Activated CD8-positive, alpha-beta memory T cell treated with anti-CD3 and anti-CD28 coated beads, Interleukin-2, amount 50 U/mL, for 1 hour (primary cell): ENCODE measurements around the gene UBE2S.
"Not testable (repeated sequence)": the region's sequence is repeated elsewhere in the genome, so short reads cannot be mapped to it uniquely, and the experiment has no call there.

Experiments used
- DNase-seq: peaks from one replicate; pipeline ENCODE4 v3.0.0-alpha.2; 2020; ENCODE audit errors: extremely low read depth

UBE2S gene

GRCh38 chr19:55407550-55407799 is at the start of gene UBE2S:
Gene UBE2S (minus strand): TSS chr19:55407788. CDS start chr19:55407589, 199 bp downstream.
- DNase-seq = not testable (repeated sequence)

GRCh38 chr19:55456347-55456746 is 48.8 kb upstream of the UBE2S start:
- no peak for DNase-seq

DNA sequence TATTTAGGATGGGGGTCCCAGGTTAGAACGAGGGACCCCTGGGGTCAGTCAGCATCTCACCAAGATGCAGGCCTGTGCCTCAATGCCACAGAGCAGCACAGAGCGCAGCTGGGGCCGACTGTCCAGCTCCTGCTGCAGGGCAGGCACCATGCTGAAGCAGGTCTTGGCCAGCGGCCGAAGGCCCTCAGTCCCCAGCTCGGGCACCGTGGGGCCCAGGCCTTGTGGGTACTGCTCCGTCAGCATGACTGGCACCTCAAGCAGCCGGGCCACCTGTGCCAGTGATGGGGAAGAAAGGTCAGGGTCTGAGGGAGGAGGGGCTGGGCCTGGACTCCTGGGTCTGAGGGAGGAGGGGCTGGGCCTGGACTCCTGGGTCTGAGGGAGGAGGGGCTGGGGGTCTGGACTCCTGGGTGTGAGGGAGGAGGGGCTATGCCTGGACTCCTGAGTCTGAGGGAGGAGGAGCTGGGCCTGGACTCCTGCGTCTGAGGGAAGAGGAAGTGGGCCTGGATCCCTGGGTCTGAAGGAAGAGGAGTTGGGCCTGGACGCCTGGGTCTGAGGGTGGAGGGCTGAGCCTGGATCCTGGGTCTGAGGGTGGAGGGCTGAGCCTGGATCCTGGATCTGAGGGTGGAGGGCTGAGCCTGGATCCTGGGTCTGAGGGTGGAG is 48.1 kb upstream of the UBE2S start:
- DNase-seq = no peak

DNA sequence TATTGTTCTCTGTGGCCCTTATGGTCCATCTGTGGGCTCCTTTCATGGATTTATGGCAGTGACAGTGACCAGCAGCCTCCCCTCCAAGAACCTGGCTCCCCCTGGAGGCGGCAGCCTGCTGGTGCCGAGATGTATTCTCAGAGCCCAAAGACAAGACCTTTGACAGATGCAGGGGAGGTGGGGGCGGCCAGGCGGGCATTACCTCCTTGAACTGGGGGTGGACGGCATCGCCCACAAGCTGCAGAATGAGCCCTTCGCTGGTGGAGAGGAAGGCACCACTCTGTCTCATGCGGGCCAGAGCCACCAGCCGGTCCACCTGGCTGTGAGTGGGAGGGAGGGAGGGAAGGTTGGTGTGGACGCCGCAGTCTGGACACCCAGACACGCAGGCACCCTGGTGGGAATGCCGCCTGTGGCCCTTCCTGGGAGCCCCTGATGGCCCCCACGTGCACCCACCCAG is 47.2 kb upstream of the UBE2S start:
- no peak for DNase-seq

DNA sequence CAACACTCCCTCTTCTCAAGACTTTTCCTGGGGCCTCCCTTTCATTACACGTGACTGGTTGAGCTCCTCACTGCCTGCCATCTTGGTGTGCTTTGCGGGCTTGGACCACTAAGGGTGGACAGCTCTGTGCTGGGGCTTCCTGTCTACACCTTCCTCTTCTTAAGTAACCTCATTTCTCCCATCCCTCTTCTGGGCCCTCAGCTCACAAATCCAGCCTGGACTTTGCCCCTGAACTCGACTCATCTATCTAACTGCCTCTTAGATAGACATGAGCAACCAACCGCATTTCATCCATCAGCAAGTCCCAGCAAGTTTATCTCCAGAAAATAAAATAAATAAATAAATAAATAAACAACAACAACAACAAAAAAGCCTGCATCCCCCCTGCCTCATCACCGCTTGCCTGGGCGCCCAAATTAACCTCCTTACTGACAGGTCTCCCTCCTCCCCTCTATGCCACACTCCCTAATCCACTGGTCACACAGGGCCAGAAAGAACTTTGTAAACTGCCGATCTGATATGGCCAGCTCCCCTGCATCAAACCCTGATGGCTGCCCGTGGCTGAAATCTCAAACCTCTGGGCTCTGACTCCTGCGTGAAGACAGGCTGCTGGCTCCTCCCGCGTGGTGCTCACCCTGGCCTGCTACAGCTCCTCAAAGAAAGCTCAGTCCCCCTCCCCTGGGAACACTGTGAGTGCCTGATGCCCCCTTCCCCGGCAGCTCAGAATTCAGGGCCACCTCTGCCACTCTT is 46.1 kb upstream of the UBE2S start:
- DNase-seq = no peak

DNA sequence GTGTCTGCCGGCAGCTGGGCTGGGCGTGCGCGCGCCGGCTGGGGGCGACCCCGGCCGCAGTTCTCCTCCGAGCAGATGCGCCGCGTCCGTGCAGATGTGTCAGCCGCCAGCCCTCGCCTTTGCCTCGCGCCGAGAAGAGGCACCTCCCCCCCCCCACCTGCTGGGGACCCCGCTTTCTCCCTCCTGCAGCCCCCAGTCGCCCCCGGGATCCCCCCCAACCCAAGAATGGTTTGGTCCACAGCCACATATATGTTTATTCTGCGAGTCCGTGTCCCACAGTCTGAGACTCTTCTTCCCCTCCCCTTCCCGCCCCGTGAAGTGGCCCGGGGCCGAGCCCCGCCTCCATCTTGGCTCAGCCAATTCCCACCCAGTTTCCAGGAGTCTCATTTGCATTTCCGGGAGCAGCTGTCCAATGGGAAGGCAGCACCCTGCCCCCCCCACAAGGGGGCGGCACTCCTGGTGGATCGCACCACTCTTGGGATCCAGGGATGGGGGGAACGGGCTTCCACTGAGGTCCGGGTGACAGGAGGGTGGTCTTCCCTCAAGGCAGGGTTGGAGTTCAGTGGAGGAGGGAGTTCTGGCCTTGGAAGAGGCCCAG is 45.3 kb upstream of the UBE2S start:
- no peak for DNase-seq

GRCh38 chr19:55451965-55452748 is 44.6 kb upstream of the UBE2S start:
- DNase-seq = no peak

DNA sequence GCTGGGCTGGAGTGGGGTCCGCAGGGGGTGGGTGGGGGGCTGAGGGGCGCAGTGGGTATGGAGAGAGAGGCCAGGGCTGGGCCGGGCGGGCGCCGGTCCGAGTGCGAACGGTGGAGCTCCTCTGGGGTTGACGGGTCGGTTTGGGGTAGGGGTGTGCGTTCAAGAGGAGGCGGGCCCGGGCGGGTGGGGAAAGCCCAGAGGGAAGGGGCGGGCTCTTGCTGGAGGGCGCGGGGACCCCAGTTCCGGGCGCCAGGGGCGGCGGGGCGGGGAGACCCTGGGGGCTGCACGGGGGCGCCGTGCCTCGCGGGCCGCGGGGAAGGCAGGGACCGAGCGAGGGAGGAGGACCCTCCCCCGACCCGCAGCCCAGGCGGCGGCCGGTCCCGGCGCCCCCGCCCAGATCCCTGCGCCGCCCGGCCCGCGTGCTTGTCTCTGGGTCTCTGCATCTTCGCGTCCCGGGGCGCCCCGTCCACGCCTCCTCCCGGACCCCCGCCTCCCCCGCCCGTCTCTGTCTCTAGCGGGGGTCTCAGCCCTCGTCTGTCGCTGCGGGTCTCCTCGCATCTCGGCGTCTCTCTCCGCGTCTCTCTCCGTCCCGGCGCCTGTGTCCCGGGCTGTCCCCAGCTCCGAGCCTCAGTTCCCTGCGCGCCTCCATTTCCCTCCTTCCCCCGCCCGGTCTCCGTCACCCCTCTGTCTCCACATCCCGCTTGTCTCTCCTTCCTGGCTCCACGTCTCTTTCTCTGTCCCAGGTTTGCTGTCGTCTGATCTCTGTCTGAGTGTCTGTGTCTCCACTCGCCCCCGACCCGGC is 43.8 kb upstream of the UBE2S start:
- no peak for DNase-seq

GRCh38 chr19:55449469-55449868 is 41.9 kb upstream of the UBE2S start:
- no peak for DNase-seq

DNA sequence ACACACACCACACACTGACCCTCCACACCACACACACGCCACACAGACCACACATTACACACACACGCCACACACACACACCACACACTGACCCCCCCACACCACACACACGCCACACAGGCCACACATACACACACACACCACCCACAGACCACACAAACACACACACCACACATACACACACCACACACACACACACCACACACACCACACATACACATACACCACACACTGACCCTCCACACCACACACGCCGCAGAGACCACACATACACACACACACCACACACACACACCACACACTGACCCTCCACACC is 40.5 kb upstream of the UBE2S start:
- not testable (repeated sequence) for DNase-seq

DNA sequence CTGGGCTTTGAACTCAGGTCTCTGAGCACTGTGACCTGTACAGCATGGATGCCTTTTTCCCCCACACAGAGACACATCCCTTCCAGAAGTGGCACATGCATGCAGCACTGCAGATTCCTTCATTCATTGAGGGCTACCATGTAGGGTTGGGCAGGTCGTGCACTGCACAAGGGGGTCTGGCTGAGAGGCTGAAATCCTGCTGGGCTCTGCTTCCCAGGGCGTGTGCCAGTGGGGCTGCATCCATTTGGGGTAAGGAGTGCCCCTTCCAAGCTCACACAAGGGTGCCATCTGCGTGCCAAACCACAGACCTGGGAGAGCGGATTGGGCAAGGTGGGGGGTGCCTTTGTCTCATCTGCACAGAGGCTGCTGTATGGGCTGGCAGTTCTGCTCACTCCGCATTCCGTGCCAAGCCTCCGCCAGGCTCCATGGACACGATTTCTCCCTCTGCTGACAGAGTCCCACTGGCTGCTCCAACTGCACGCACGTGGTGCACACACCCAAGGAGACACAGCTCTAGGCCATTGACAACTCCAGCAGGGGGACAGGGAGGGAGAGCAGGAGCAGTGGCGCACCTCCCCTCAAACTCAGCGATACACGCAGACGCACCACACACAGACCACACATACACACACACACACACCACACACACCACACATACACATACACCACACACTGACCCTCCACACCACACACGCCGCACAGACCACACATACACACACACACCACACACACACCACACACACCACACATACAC is 40.0 kb upstream of the UBE2S start:
- no peak for DNase-seq

DNA sequence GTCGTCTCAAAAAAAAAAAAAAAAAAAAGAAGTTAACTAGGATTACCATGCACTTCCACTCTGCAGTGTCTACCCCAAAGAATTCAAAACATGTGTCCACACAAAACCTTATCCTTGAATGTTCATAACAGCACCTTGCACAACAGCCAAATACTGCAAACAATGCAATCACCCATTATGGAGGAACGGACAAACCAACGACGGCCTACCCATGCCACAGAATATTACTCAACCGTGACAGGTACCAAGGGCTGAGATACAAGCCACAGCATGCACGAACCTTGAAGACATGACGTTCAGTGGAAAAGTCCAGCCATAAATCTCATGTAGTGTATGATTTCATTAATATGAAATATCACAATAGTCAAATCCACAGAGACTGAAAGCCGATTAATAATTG is 38.5 kb upstream of the UBE2S start:
- DNase-seq = no peak

DNA sequence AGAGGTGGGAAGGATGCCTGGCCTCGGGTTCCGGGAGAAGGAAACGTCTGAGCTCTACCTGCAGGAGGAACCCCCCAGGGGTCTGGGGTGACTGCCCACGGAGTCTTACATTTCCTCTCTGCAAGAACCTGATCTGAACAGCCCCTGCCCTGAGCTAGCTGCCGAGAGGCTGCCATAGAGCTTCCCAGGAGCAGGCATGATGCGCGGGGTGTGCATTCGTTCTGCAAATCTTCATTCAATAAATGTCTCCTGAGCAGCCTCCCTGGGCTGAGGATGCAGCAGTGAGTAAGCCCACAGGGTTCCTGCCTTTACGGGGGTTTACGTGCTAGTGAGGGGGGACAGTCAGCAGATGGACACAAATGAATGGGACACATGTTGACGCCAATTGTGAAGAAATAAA is 37.1 kb upstream of the UBE2S start:
- DNase-seq = no peak

GRCh38 chr19:55443824-55444480 is 36.4 kb upstream of the UBE2S start:
- no peak for DNase-seq

DNA sequence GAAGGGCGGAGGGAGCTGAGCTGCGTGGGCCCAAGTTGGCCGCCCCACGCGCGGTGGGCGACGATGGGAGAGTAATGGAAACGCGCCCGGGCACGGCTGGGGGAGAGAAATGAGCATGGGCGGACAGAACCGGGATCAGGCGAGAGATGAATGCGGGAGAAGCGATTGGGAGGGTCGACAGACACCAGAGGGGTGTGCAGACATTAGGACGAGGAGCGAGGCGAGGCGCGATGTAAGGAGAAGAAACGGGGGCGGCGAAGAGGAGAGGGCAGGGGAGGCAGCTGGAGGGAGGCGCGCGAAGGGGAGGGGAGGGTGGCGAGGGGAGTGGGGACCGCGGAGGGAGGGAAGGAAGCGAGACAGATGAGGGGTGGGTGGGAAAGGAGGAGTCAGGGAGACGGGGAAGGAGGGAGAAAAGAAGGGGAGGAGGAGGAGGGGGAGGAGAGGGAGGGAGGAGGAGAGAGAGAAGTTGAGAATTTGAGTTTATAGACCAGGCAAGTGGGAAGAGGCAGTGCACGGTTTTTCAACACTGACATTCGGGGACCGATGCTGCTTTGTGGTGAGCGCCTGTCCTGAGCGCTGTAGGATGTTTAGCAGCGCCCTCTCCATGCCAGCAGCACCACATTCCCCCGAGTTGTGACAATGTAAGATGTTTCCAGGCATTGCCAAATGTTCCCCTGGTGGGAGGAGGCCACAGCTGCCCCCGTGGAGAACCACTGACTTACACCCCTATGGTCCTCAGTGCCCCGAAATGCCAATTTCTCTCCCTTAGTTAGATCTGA is 35.6 kb upstream of the UBE2S start, which contains the start of gene SHISA7:
Gene SHISA7 (minus strand): TSS at position 256 of the 779 bp plus-strand sequence. CDS start 437 bp downstream, outside the sequence.
- DNase-seq = no peak

DNA sequence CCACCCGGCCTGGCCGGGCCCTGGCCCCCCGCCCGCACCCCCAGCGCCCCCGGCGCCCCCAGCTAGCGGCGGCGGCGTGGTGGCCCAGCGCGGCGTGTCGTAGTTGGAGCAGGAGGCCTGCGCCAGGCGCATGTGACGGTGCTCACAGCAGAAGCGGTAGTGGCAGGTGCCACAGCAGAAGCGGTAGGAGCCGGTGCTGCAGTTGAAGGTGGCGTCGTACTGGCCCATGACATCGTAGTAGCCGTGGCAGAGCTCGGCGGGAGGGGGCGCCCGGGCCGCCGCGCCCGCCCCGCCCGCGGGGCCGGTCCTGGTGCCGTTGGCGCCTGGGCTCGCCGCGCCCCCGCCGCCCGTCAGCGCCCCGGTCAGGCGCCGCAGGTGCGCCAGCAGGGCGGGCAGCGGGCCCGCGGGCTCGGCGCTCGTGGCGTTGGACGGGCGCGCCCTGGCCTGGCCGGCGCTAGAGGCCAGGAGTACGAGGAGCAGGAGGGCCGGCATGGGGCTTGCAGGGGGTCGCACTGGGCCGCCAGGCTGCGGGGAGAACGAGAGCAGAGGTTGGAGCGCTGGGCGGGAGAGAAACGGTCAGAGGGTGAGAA is 34.9 kb upstream of the UBE2S start:
- no peak for DNase-seq

- DNase-seq = no peak
Observed at GRCh38 chr19:55441692-55442321, 34.2 kb upstream of the UBE2S start.

DNA sequence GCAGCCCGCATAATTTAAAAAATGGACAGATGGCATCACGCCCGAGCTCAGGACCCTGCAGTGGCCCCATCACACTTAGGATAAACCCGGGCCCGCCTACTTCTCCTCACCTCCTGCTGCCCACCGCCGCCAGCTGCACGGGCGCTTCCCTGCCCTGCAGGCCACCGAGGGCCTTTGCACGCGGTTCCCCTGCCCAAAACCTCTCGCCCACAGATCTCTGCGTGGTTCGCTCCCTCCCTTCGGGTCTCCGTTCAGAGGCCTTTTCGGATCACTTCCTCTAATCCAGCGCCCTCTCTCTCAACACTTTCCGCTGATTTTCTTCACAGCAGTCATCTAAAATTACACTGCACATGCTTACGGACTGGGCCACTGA is 33.7 kb upstream of the UBE2S start:
- DNase-seq = no peak
